ENCODE results near the gene ZNF664.
A peak's percentile ranks its signal among the peaks of the same experiment; 100 is the strongest.

The ZNF664 gene

GRCh38 chr12:123937707-123938591 lies 35.1 kb upstream of the ZNF664 start:
- no peak overlapping the region for H3K4me3 ChIP-seq (ENCODE audit: low read depth, low read length)
- TF ChIP-seq CTCF (IDR thresholded peaks at IDR 0.05; ENCODE audit: low read depth, low read length) = no peak

GRCh38 chr12:123938679-123939480 lies 34.1 kb upstream of the ZNF664 start:
- H3K4me3 ChIP-seq (ENCODE audit: low read depth, low read length) = no peak overlapping the region
- TF ChIP-seq CTCF (IDR thresholded peaks at IDR 0.05; ENCODE audit: low read depth, low read length) = peak; percentile 38

GRCh38 chr12:123939716-123940626 lies 33.0 kb upstream of the ZNF664 start:
- no peak for TF ChIP-seq CTCF (IDR thresholded peaks at IDR 0.05; ENCODE audit: low read depth, low read length)

GRCh38 chr12:123940627-123940966 lies 32.4 kb upstream of the ZNF664 start:
- H3K4me3 ChIP-seq (ENCODE audit: low read depth, low read length) = no peak overlapping the region
- no peak for TF ChIP-seq CTCF (IDR thresholded peaks at IDR 0.05; ENCODE audit: low read depth, low read length)

More at GRCh38 chr12:123939716-123940626, 33.0 kb upstream of the ZNF664 start:
- no peak overlapping the region for H3K4me3 ChIP-seq (ENCODE audit: low read depth, low read length)

- no peak for TF ChIP-seq CTCF (IDR thresholded peaks at IDR 0.05; ENCODE audit: low read depth, low read length)
- H3K4me3 ChIP-seq (ENCODE audit: low read depth, low read length) = no peak overlapping the region
Measured at GRCh38 chr12:123941000-123941399, 32.0 kb upstream of the ZNF664 start.

GRCh38 chr12:123941624-123942237 lies 31.3 kb upstream of the ZNF664 start:
- no peak overlapping the region for H3K4me3 ChIP-seq (ENCODE audit: low read depth, low read length)
- TF ChIP-seq CTCF (IDR thresholded peaks at IDR 0.05; ENCODE audit: low read depth, low read length) = no peak
